ENCODE measurements around the gene POLQ. TPM values are rescaled to one million over a fixed set of nuclear protein-coding genes. Genes with fewer than 3 reads are reported as not detected.

Gene POLQ
- total RNA-seq, 4 donors from 2014 or later, result 0.10 to 0.40 (median 0.17) TPM; not detected in 1

DNA sequence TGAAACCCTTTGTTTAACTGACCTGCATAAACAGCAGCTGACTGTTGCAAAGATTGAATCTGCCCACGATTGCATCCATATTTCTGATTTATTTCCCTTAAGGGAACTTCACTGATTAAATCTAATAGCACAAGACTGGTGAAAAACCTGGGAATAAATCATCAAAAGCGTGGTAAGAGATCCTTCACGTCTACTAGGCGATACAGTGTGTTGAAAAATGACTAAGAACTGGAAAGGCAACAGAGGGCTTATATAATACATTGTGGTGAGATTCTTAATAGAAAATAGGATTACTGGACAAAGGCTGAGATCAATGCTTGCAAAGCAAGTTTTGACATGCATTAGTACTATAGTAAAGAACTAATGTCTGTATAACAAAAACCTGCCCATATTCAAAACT is 49.0 kb downstream of the POLQ start:
- 92 to 94% methylated on average over 4 of the region's 4 CpGs for WGBS, 2 donors
- H3K4me3 ChIP-seq (replicated peaks in 1 of 3), result no peak overlapping the region
- H3K36me3 ChIP-seq, result no peaks in the 10 kb centered on the region
- intact Hi-C loops (cut with DNase I), result no loop called here
- DNase-seq, result no peak
- H3K4me1 ChIP-seq, result no peaks in the 10 kb centered on the region
- H3K9me3 ChIP-seq, result no peaks in the 10 kb centered on the region
- TF ChIP-seq CTCF (IDR thresholded peaks at IDR 0.05) (no peak), POLR2A (IDR thresholded peaks at IDR 0.05) (no peak)
- H3K27me3 ChIP-seq, result no peaks in the 10 kb centered on the region
- H3K27ac ChIP-seq, result no peak overlapping the region

- no peak for DNase-seq
- WGBS, 2 donors, result 90% methylated on average over 5 of the region's 5 CpGs
- Histone ChIP-seq H3K27ac (no peak overlapping the region), H3K4me3 (replicated peaks in 1 of 3) (no peak overlapping the region), H3K36me3 (no peaks in the 10 kb centered on the region), H3K4me1 (no peaks in the 10 kb centered on the region), H3K9me3 (no peaks in the 10 kb centered on the region), H3K27me3 (no peaks in the 10 kb centered on the region)
- intact Hi-C loops (cut with DNase I), result no loop called here
- TF ChIP-seq CTCF (IDR thresholded peaks at IDR 0.05) (no peak), POLR2A (IDR thresholded peaks at IDR 0.05) (no peak)
These were observed 52.4 kb downstream of the POLQ start for GRCh38 chr3:121493431-121493830.

DNA sequence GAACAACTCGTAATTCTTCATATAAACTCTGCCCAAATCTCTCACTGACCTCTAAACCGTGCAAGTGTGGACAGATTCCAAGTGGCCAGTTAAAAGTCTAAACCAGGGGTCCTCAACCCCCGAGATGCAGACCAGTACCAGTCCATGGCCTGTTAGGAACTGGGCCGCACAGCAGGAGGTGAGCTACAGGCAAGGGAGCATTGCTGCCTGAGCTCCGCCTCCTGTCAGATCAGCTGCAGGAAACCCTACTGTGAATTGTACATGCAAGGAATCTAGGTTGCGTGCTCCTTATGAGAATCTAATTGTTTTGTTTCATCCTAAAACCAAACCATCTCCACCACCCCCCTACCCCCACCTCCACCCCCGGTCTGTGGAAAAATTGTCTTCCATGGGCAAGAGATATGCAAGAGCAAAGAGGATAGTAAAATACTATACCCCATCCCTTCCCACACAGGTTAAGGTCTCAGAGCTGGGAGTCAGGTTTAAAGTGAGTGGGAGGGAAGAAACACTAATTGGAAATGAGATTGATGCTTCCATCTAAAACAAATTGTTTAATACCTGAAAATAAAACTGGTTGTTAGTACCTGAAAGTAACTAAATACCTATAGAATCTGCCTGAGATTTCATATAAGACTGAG is 54.0 kb downstream of the POLQ start:
- no peak overlapping the region for H3K4me3 ChIP-seq (replicated peaks in 1 of 3)
- no peaks in the 10 kb centered on the region for H3K4me1 ChIP-seq
- H3K9me3 ChIP-seq, result no peaks in the 10 kb centered on the region
- no peak for TF ChIP-seq POLR2A (IDR thresholded peaks at IDR 0.05)
- no peak for TF ChIP-seq CTCF (IDR thresholded peaks at IDR 0.05)
- H3K36me3 ChIP-seq, result no peaks in the 10 kb centered on the region
- intact Hi-C loops (cut with DNase I), result no loop called here
- DNase-seq, result no peak
- H3K27me3 ChIP-seq, result no peaks in the 10 kb centered on the region
- H3K27ac ChIP-seq, result no peak overlapping the region
- 94 to 95% methylated on average over 7 of the region's 7 CpGs for WGBS, 2 donors

DNA sequence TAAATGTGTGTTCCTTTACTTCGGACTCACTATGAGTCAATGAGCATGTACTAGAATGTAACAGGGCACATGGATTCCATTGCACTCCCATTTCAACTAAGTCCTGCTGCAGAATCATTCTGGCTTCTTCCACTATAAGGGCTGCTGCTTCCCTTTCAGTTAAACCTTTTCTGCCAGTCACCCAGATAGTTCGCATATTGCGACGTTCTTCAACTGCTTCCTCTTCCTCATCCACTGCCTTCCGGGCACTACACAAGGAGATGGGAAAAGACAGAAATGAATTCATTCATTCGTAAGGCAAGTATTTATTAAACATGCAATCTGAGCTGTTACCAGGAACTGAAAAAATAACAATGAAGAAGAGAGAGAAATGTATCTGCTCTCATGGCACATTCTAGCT is 55.6 kb downstream of the POLQ start:
- Histone ChIP-seq H3K36me3 (no peaks in the 10 kb centered on the region), H3K27ac (no peak overlapping the region), H3K4me1 (no peaks in the 10 kb centered on the region), H3K4me3 (replicated peaks in 1 of 3) (no peak overlapping the region), H3K9me3 (no peaks in the 10 kb centered on the region), H3K27me3 (no peaks in the 10 kb centered on the region)
- no peak for DNase-seq
- TF ChIP-seq POLR2A (IDR thresholded peaks at IDR 0.05) (no peak), CTCF (IDR thresholded peaks at IDR 0.05) (no peak)
- intact Hi-C loops (cut with DNase I), result no loop called here
- 93 to 95% methylated on average over 6 of the region's 6 CpGs for WGBS, 2 donors

- no peaks in the 10 kb centered on the region for H3K9me3 ChIP-seq
- 84 to 87% methylated on average over 2 of the region's 2 CpGs for WGBS, 2 donors
- H3K27ac ChIP-seq, result no peak overlapping the region
- no peaks in the 10 kb centered on the region for H3K36me3 ChIP-seq
- no peaks in the 10 kb centered on the region for H3K4me1 ChIP-seq
- no peak overlapping the region for H3K4me3 ChIP-seq (replicated peaks in 1 of 3)
- intact Hi-C loops (cut with DNase I), result no loop called here
- no peak for TF ChIP-seq POLR2A (IDR thresholded peaks at IDR 0.05)
- TF ChIP-seq CTCF (IDR thresholded peaks at IDR 0.05), result no peak
- H3K27me3 ChIP-seq, result no peaks in the 10 kb centered on the region
- DNase-seq, result no peak
These were observed 57.2 kb downstream of the POLQ start for GRCh38 chr3:121488628-121489027.
